ENCODE measurements around the gene RGL3.
"Not testable (repeated sequence)": the region's sequence is repeated elsewhere in the genome, so short reads cannot be mapped to it uniquely, and the experiment has no call there.

- not testable (repeated sequence) for TF ChIP-seq POLR2A, POLR2AphosphoS5 (IDR thresholded peaks at IDR 0.05)
- TF ChIP-seq, protein P1, sequence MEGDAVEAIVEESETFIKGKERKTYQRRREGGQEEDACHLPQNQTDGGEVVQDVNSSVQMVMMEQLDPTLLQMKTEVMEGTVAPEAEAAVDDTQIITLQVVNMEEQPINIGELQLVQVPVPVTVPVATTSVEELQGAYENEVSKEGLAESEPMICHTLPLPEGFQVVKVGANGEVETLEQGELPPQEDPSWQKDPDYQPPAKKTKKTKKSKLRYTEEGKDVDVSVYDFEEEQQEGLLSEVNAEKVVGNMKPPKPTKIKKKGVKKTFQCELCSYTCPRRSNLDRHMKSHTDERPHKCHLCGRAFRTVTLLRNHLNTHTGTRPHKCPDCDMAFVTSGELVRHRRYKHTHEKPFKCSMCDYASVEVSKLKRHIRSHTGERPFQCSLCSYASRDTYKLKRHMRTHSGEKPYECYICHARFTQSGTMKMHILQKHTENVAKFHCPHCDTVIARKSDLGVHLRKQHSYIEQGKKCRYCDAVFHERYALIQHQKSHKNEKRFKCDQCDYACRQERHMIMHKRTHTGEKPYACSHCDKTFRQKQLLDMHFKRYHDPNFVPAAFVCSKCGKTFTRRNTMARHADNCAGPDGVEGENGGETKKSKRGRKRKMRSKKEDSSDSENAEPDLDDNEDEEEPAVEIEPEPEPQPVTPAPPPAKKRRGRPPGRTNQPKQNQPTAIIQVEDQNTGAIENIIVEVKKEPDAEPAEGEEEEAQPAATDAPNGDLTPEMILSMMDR (IDR thresholded peaks at IDR 0.05), result not testable (repeated sequence)
Observed at GRCh38 chr19:11458912-11459311, 39.8 kb upstream of the RGL3 start.
